NCI-H526 (cell line): Measurements from ENCODE around the gene ADIPOR2.
A peak's percentile ranks its signal among the peaks of the same experiment; 100 is the strongest.
"Not testable (repeated sequence)": the region's sequence is repeated elsewhere in the genome, so short reads cannot be mapped to it uniquely, and the experiment has no call there.

Experiments used
- DNase-seq, 2 experiments: peaks; one replicate each; lab custom pipeline; 2025; lab: John Stamatoyannopoulos, UW

The ADIPOR2 gene

DNA sequence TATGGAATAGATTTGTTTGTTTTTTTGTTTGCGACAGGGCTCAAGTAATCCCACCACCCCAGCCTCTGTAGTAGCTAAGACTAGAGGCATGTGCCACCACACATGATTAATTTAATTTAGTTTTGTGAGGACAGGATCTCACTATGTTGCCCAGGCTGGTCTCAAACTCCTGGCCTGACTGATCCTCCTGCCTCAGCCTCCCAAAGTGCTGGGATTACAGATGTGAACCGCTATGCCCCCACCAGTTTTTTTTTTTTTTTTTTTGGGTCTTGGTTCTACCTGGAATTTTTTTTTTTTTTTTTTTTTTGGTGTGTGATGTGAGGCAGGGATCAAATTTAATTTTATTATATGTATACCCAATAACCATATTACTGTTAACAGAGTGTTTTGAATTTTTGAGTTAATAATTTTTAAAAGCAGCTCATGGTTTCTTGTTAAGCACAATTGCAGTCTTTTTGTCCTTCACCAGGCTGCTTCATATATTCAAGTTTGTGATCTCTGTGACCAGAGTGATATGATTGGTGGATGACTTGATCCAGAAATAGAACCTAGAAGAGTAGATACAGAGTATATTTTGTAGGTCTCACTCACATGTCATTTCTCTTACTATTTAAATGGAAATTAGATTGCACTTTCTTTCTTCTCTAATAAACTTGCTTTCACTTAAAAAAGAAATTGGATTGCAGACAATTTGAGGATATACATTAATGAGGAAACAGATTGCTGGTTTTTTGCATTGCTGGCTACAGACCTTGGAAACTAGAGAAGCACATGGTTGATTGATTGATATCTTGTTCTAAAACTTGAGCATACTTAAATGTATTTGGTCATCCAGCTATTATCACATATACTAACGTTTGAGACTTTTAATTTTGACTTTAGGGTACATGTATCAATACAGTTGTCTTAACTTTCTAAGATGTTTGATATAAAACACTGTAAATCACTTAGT lies 13.2 kb downstream of the ADIPOR2 start:
- DNase-seq, result no peak

- no peak for DNase-seq
These were observed 15.1 kb downstream of the ADIPOR2 start for GRCh38 chr12:1705774-1706631.

GRCh38 chr12:1706632-1706980 lies 15.7 kb downstream of the ADIPOR2 start:
- DNase-seq, result peak; percentile 26 to 67

DNA sequence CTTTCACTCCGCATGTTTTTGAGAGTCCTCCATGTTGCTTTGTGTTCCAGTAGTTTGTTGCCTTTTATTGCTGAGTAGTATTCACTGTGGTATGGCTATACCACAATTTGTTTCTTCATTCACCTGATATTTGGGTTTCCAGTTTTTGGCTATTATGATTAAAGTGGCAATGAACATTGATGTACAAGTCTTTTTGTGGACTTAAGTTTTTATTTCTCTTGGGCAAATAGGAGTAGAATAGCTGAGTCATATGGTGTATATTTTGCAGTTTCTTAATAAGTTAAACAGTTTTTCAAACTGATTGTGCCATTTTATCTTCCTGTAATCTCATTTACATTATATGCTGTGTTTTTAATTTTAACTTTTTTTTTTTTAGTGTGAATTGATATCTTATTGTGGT lies 16.2 kb downstream of the ADIPOR2 start:
- no peak for DNase-seq

- not testable (repeated sequence) for DNase-seq
These were observed 19.1 kb downstream of the ADIPOR2 start for GRCh38 chr12:1709968-1710367.

DNA sequence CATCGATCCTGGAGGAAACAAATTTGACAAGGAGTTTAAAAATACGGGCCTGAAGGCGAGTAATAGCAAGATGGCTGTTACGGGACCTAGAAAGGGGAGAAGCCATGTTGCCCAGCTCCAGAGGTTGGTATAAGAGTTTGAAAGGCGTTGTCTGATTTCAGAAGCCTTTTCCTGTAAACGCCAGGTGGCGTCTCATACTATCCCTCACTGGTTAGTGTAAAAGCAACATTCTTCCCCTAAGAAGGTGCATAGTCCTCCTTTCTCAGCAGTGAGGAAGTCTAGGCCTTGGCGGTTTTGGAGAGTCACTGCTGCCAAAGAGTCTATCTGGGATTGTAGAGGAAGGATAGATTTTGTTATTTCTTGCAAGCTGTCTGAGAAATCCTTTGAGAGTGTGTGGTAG lies 20.0 kb downstream of the ADIPOR2 start:
- DNase-seq, result not testable (repeated sequence)

GRCh38 chr12:1711536-1712211 lies 20.8 kb downstream of the ADIPOR2 start:
- DNase-seq, result not testable (repeated sequence)

GRCh38 chr12:1712305-1712704 lies 21.4 kb downstream of the ADIPOR2 start:
- not testable (repeated sequence) for DNase-seq

DNA sequence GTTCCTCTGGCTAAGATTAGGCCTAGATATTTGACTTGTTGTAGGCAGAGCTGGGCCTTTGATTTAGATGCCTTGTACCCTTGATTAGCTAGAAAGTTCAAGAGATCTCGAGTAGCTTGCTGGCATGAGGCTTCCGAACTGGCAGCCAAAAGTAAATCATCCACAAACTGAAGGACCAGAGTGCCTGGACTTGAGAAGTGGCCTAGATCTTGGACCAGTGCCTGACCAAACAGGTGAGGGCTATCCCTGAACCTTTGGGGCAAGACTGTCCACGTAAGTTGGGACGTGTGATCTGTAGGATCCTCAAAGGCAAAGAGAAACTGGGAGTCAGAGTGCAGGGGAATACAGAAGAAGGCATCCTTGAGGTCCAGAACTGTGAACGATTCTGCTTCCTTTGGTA lies 22.0 kb downstream of the ADIPOR2 start:
- DNase-seq, result not testable (repeated sequence)

DNA sequence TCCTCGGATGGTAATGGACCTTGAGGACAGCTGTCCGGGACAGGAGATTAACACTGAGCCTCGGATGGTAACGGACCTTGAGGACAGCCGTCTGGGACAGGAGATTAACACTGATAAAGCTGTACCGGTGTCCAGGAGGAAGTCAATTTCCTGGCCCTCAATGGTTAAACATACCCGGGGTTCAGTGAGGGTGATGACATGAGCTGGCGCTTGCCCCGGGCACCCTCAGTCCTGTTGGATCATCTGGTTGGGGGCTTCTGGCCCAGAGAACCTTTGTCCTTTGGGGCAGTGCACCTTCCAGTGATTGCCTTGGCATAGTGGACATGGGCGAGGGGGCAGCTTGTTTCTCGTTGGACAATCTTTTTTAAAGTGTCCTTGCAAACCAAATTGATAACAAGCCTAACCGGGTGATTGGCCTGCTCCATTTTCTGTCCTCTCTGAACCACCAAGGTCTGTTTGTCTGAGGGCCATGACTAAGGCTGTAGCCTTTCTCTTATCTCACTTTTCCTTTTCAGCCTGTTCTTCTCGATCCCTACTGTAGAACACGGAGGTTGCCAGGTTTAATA lies 23.0 kb downstream of the ADIPOR2 start:
- not testable (repeated sequence) for DNase-seq

DNA sequence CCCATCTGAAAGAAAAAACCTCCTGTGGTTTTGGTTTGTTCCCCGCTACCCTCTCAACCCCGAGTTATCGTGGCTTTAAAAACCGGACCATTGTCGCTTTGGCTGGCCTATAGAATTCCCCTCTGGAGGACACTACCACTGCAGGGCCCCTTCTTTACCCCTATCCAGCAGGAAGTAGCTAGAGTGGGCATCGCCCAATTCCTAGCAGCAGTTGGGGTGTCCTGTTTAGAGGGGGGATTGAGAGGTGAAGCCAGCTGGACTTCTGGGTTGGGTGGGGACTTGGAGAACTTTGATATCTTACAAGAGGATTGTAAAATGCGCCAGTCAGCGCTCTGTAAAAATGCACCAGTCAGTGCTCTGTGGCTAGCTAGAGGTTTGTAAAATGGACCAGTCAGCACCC lies 24.6 kb downstream of the ADIPOR2 start:
- not testable (repeated sequence) for DNase-seq

DNA sequence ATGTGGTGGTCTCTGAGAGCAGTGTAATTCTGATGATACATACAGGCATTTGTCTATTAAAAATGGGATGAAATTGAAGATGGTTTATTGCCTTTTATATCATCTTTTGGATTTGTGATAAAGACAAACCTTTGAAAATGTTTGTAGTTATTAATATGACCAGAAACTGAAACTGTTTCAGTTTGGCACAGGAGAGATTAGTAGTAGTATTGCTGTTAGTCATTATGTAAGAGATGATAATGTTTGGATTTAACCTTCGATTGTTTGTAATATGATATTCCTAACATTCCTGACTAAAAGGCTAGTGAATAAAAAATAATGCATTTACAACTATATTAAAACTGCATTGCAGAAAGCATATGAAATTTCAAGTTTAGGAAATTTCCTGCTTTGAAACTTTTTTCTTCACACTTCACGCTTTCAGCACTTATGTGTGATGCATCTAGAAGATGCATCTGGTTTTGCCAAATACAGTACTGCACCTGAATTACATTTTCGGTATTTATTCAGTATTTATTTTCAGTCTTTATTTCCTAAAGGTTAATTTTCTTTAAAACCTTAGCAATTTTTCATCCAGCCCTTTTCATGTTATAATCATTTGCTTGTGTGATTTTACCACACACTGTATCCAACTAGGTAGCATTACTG lies 25.5 kb downstream of the ADIPOR2 start:
- no peak for DNase-seq

DNA sequence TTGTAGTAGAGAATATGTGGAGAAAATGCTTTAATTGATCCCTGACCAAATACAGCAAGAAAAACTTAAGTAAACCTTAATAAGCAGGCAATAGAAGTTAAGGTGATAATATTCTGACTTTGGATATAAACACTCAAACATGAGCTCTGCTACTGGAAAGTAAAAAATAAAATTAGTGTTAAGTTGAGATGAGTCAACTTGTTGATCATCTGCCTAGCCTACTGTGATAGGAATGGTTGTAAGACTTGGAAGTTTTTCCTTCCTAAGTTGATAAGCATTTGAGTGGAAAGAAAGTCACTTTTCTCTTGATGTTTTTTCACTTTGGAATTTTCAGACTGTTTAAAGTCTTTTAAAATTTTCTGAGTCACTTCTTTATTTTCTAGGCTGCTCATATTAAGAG lies 26.0 kb downstream of the ADIPOR2 start:
- DNase-seq, result no peak

GRCh38 chr12:1719139-1719538 lies 28.3 kb downstream of the ADIPOR2 start:
- DNase-seq, result no peak

DNA sequence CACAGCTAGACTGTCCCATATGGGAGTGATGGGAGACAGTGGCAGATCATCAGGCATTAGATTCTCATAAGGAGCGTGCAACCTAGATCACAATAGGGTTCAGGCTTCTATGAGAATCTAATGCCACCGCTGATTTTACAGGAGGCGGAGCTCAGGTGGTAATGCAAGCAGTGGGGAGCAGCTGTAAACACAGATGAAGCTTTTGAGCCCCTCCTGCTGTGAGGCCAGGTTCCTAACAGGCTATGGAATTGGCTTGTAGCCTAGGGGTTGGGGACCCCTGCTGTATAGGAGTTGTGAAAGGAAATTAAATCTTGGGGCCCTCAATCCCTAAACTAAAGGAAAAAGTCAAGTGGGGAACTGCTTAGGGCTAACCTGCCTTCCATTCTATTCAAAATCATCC lies 29.6 kb downstream of the ADIPOR2 start:
- no peak for DNase-seq

- no peak for DNase-seq
These were observed 32.9 kb downstream of the ADIPOR2 start for GRCh38 chr12:1723721-1724120.

GRCh38 chr12:1724250-1724649 lies 33.4 kb downstream of the ADIPOR2 start:
- DNase-seq, result no peak

DNA sequence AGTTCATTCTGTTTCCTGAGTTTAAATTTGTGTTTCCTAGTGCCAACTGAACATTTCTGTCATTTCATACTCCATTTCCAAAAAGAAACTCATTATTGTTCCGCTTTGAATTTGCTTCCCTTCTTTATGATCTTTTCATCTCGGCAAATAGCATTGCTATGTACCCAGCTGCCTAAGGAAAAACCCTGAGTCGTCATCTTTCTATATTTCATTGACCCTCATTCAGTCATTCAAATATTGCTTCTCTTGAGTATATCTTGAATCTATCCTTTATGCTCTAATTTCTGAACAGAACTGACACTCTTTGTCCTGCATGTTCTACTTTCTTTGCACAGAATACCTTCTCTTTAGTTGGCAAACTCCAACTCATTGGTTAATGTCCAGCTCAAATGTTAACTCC lies 35.9 kb downstream of the ADIPOR2 start:
- DNase-seq, result no peak

- no peak for DNase-seq
These were observed 38.0 kb downstream of the ADIPOR2 start for GRCh38 chr12:1728824-1729223.

- no peak for DNase-seq
These were observed 40.3 kb downstream of the ADIPOR2 start for GRCh38 chr12:1731019-1731687.

GRCh38 chr12:1731688-1732078 lies 40.8 kb downstream of the ADIPOR2 start:
- not testable (repeated sequence) for DNase-seq
